Stimulated activated CD8-positive, alpha-beta memory T cell treated with anti-CD3 and anti-CD28 coated beads, Interleukin-12 subunit alpha, Interleukin-12 subunit beta, amount 100 ng/mL, for 1 hour (primary cell): Measurements from ENCODE around the gene COMT.
"Not testable (repeated sequence)": the region's sequence is repeated elsewhere in the genome, so short reads cannot be mapped to it uniquely, and the experiment has no call there.

ENCODE experiments used
- DNase-seq: peaks from one replicate; pipeline ENCODE4 v3.0.0-alpha.2; 2020; ENCODE audit warnings: low read depth

COMT gene

DNA sequence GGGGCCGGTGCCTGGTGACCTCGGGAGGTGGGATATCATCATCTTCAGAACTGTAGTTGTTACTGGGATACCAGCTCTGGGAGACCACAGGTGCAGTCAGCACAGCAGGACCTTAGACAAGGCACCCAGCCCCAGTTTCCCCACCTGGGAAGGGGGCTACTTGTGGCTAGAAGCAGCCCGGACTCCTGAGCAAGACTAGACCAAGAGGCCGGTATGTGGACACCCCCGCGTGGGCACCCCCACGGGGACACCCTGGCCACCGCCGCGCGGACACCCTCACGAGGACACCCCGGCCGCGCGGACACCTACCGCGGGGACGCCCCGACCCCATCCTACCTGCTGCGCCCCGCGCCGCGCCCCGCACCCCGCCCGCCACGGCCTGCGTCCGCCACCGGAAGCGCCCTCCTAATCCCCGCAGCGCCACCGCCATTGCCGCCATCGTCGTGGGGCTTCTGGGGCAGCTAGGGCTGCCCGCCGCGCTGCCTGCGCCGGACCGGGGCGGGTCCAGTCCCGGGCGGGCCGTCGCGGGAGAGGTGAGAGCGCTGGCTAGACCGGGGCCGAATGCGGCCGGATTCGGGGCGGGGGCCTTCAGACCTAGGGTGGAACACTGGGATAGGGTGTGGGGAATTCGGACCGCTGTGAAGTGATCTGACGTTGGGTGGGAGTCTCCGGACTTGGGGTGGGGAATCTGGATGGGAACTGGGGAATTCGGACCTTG is at the start of gene COMT, which contains the start of gene TXNRD2:
Gene COMT, plus strand, starts transcription at position 408 of the 718 bp plus-strand sequence. CDS start 20,755 bp downstream, outside the sequence.
Gene TXNRD2, minus strand, starts transcription at position 454 of the 718 bp plus-strand sequence. Its CDS starts 15 bp downstream, at position 439.
- peak; percentile 50 for DNase-seq

DNA sequence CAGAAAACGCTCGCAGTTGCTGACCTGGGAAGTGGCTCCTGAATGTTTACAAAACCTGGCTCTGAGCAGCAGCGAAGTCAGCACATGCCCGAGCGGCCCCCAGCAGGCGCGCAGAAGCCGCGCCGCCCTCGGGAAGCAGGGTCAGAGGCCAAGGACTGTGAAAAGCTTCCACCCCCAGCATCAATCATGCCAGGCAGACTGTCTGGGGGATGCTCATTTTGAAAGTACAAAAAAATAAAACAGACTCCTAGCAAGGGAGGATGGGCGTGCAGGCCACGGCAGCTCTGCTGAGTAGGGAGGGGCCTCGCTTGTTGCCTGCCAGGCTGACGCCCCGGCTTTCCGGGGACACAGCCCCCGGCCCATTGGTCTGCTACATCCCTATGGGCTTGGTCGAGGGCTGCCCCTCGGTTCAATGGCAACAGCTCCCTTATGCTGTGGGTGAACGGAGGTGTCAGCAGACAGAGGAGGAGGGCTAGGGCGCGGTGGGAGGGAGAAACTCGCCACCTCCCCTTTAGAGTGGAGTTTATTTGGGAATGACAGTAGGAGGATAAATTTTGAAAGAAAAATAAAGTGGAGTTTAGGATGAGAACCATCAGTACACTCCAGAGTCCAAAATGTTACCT is 49.2 kb upstream of the COMT start:
- no peak for DNase-seq

DNA sequence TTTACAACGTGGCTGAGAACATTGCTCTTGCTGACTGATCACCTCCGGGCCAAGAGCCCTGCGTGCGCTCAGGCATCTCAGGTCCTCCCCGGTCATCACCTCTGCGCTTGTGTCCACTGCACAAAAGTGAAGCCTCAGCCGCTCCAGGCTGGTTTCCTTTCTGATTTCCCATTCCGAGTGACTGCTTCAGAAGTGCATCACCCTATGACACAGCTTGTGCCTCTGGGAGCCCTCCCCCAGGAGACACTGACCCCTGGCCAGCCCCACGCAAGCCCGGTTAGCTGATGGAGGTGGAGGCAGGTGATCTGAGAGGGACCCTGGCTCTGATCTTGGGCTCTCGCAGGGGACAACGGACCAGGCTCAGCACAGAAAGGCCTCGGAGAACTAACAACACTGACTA is 48.6 kb upstream of the COMT start:
- no peak for DNase-seq

DNA sequence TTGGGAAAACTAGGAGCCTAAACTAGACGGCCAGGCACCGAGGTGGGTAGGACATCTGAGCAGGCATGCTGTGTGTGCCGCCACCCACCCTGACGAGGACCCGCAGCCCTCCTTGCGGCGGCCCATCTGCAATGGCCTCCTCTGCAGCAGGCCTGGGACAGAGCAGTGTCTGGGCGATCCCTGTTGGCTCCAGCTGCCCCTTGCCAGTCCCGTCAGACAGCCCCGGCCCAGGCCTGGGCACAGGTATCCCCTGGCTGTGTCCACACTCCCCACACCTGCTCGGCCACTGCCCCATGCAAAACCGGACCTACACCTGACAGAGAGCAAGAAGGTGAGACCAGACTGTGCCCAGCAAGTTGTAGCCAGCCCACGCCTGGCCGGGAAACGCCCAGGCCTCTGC is 48.2 kb upstream of the COMT start:
- no peak for DNase-seq

DNA sequence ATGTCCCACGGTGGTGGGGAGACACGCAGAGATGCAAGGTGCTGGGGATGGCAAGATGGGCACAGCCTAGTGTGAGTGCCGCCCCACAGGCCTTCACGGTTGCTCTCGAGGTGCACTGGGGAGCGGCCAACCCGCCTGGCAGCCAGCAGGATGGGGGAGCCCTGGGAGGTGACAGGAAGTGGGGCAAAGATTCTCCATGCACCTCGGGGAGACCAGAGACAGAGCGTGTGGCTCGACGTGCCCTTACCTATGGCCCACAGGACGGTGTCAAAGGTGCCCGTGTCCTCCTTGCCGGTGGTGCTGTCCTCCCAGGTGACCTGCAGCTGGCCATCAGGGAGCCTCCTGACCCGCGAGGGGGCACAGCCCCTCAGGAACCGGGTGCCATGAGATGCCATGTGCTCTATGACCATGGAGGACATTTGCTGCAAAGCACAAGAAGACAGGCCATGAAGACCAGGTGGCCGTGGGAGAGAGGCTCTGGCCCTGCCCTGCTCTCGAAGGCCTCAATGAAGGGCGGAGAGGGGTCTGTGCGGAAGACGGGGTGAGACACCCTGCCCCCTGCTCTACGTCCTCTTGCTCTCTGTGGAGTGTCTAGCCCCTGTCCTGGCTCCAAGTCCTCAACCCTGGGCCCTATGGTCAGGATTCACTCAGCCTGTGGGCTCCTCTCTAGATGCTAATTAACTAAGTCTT is 46.3 kb upstream of the COMT start:
- no peak for DNase-seq

DNA sequence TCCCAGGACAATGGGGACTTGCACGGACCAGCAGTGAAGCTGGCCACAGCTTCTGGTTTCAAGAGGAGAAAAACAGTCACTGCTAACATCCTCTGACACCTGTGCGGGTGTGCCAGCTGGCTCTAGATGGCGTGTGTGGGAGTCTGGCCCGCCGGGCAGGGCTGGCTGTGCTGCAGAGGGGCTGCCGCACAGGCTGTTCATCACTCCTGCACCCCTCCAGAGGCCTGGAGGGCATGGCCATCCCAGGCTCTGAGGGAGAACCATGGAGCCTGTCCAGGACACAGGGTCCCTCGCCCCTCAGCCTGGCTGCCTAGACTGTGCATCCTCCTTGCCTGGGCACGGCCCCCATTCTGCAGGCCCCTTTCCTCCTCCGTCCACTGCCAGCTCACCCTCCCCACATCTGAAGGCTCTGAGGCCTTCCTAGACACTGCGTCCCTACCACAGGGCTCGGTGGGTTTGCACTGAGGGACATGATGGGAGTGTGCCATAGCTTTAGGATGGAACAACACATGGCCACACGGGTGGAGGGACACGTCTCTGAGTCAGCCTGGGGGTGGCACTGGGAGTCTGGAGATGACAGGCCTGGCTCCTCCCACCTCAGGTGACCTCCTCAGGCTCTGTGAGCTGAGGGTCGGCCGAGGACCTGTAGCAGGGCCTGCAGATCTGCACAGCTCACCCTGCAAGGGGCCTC is 44.8 kb upstream of the COMT start:
- DNase-seq, result no peak

DNA sequence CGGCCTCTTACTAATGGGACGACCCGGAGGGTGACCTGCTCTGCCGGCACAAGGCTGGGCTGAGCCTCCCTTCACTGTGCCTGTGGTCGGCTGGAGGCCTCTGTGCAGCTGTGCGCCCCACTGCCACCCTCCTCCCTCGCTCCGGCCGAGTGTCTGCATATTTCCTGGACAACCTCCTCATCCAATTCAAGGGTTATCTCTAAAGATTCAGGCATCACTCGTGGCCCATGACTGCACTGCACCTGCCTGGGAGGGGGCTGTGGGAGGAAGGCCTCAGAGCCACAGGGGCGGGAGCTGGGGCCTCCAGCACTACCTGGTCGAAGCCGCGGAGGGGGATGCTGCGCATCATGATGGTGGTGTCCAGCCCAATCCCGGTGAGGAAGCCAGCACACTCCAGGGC is 43.8 kb upstream of the COMT start:
- DNase-seq, result no peak

DNA sequence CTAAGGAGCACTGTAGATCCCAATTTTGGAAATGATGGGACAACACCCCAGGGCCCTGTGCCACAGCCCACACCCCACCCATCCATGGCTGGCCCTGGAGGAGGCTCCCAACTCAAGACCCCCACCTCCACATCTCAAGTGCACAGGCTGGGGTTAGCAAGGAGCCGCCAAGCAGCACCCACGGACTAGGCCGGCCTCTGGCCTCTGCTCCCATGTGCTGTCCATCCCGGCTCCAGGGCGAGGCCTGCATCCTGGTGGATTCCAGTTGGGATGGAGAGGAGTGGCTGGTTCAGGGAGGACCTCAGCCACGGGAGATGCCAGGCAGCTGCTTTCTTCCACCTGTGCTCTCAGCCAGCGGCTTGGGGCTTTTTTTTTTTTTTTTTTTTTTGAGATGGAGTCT is 43.4 kb upstream of the COMT start:
- no peak for DNase-seq

DNA sequence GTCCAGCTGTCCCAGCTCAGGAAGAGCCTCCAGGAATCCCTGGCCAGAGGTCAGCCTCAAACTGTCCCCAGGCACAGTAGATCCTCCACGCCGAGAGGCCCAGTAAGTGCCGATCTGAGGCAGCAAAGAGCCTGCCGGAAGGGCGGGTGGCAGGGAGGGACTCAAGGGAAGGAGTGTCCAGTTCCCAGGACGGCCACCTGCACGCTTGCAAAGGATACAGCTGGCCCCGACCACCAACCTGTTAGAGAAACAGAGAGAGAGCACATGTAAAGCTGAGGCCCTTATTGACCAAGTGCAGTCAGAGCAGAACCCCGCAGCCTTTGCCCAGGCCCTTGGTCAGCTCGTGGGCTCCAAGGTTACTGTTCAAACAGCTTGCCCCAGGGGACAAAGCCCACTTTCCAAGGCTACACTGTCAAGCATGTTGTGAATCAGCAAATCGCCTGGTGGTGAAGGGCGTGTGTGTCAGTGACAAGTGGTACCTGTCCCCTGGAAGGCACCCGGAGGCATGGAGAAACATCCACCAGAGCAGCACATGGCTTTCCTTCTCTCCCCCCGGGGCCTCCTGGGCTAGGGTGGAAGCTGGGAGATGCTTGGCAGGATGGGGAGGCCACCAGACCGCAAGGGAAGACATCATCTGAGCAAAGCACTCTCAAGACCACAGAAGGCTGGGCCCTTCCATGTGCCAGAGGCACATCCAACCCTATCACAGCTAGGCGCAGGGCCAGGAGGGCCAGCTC is 42.6 kb upstream of the COMT start:
- DNase-seq, result no peak

DNA sequence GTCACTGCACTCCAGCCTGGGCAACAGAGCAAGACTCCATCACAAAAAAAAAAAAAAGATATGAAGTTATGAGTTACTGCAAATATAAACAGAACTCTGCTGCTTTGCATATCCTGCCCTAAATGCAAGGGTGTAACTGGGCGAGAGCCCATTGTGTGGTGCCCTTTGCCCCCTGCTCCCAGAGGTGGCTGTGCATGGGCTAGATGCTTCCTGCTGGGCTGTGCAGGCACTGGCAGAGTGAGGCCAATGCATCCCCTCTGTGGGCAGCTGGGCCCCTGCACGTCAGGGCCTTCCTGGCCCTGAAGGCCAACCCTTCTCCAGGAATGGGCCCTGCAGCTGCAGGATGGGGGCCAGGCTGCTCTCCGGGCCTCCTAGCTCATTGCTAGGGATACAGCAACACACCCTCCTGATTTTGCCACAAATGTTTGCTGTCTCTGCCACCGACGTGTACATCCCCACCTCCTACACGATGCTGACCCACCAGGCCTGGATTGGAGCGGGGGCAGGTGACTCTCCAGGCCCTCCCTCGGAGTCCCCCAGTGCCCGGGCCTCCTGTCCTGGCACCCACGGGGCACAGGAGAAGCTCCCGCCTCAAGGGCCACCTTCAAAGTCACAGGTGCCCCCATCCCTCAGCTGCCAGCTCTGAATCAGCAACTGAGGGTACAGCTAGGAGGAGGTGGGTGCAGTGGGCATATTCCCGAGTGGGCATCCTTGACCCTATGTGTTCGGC is 40.7 kb upstream of the COMT start:
- no peak for DNase-seq

DNA sequence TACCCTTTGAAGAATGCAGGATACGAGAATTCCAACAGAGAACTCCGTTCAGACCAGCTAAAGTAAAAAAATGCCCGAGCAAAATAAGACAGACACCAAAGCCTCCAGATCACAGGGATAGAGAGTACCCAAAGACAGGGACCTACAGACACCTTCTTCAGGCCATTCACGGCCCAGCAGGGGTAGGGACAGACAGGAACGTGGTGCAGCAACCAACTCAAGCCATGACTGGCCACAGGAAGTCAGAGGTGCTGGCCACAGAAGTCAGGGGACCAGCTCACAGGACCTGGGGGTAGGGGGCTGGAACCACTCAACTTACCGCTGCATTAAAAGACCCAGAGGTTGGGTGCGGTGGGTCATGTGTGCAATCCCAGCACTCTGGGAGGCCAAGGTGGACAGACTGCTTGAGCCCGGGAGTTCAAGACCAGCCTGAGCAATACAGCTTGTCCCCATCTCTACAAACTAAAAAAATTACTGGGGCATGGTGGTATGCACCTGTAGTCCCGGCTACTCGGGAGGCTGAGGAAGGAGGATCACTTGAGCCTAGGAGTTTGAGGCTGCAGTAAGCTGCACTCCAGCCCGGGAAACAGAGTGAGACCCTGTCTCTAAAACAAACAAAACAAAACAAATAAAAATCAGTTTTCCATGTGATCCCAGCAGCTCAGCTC is 39.9 kb upstream of the COMT start:
- DNase-seq, result no peak

DNA sequence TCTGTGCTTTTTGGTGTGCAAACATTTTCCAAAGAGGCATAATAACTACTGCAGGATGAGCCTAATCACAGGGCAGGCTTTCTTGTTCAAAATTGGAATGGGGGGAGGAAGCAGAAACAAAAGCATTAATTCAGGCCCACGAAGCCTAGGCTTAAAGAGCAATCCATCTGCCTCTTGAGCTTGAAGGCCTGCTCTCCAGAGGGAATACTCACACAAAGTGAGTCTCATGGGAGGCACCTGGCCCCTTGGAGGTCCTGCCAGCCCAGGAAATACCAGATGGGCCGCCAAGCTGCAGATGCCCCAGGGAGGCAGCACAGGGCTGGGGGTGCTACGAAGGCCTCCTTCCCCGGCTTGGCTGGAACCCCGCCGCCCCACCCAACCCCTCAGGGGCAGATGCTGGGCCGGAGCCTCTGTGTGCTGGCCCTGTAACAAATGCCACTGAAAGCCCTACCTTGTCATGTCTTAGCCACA is 39.3 kb upstream of the COMT start:
- no peak for DNase-seq

DNA sequence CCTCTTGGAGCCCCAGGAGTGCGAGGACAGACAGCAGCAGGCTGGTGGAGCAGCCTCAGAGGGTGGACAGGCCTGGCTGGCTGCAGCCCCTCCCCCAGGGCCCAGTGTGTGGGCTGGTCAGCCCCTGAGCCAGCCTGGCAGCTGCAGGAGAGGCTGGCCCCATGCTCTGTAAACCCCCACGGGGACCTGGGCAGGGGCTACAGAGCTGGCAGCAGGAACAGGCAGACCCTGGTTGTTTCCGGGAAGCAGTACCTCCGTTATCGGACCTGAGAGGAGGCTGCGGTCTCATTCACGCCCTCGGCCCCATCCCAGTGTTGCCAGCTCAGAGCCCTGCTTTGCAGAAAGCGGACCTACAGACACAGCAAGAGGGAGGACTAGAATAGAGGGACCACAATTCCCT is 38.5 kb upstream of the COMT start:
- no peak for DNase-seq

DNA sequence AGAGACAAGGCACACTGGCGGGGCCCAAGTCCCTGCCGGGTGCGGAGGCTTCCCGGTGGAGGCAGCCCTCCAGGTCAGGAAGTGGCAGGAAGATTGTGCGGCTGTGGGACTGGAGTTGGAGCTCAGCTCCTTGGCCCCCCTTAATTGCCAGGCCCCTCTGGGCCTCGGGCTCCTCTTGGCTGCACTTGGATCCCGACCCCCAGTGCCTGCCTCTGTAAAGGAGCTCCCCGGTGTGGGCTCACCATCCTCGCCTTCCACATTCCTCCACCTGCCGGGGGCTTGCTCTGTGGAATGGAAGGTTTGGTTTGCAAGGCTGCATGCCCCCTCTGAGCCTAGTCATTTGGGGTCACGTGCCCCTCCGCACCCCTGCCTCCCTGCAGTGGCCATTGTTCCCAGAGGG is 38.1 kb upstream of the COMT start:
- no peak for DNase-seq

DNA sequence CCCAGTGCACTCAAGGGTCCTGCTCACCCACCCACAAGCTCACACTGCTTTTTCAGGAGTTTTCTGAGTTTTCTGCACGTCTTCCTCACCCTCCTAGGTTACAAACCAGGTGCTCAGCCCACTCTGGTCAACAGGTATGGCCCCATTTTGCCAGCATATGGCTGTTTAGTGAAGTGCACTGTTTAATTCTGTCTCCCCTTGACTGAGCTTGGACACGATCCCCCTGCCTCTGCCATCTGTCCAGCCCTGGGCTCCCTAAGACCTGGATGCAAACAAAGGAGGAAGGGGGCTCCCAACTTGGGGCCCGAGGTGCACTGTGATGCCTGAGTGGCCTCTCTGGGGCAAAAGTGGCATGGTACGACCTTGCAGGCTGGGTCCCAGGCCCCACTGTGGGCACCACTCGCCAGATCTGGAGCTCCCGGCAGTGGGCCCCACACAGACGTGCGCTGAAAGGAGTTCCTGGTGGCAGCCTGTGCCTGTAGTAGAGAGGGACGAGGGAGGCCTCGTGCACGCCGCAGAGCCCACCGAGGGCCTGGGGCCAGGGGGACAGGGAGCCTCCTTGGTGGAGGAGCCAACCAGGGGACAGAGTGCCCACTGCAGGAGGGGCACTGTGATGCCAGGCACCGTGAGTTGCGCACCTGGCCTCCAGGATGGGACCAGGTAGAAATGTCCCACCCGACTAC is 37.3 kb upstream of the COMT start:
- DNase-seq, result no peak

DNA sequence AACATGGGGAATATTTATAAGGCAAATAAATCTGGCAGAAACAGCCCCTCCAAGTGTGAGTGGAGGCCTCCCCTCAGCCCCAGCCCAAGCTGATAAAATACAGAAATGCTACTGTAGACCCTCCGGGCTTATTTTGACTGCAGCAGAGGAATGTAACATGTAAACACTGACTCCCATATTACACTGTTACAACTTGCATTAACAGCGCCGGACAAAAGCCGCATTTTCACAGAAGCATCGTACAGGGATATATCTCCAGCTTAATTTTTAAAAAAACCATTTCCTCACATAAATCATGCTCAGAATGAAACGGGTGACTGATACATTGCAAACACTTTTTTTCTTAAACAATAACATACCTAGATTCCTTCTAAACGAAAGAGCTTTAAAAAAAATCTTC is 36.6 kb upstream of the COMT start:
- DNase-seq, result no peak

DNA sequence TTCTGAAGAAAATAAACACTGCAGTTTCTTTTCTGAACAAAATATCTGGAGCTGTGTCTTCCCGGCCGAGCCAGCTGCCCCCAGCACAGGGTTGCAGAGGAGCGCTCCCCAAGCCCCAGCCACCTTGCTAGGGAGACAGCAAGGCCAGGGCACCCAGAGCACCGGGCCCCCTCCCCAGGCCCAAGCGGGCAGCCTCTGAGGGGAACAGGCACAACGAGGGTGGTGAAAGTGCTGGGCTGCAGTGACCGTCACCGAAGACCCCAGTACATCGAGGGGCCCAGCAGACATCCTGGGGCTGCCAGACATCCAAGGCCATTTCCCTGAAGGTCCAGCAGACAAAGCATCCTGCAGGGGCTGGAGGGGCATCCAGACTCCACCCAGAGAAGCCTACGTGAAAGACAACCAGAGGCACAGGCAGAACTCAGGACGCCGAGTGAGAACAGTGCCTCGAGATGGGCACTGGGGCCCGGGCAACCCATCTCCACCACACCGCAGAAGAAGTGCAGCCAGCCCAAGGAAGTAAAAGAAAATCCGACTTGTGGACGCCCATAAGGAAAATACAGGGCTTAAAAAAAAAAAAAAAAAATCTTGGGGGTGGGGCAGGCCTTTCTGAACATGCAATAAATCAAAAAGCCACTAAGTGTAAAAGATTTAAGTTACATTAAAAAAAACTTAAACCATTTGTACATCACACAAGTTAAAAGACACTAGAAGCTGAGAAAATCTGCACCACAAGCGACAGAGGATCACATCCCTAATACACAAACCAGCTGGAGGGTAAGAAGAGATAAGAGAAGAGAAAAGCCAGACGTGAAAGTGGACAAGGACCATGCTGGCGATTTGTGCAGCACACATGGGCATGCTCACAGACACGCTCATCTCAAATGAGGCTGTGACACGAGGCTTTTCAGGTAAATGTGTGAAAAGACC is 36.0 kb upstream of the COMT start:
- DNase-seq, result no peak

DNA sequence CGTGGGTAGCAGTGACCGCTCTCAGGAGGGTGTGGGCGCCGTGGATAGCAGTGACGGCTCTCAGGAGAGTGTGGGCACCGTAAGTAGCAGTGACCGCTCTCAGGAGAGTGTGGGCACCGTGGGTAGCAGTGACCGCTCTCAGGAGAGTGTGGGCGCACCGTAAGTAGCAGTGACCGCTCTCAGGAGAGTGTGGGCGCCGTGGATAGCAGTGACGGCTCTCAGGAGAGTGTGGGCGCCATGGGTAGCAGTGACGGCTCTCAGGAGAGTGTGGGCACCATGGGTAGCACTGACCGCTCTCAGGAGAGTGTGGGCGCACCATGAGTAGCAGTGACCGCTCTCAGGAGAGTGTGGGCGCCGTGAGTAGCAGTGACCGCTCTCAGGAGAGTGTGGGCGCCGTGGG is 34.7 kb upstream of the COMT start:
- DNase-seq, result not testable (repeated sequence)

DNA sequence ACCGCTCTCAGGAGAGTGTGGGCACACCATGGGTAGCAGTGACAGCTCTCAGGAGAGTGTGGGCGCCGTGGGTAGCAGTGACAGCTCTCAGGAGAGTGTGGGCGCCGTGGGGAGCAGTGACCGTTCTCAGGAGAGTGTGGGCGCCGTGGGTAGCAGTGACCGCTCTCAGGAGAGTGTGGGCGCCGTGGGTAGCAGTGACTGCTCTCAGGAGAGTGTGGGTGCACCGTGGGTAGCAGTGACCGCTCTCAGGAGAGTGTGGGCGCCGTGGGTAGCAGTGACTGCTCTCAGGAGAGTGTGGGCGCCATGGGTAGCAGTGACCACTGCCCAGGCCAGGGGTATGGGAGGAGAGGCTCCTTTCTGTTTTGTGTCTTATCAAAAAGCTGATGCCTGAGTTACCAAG is 33.7 kb upstream of the COMT start:
- not testable (repeated sequence) for DNase-seq
